Measurements from ENCODE around the gene MTR.

- TF ChIP-seq CTCF (IDR thresholded peaks at IDR 0.05) (no peak), ZFX (IDR thresholded peaks at IDR 0.05; ENCODE audit: borderline replicate concordance) (no peak)
Measured at GRCh38 chr1:236809148-236809547, 14.1 kb downstream of the MTR start.
